DOHH2 (cell line): ENCODE measurements around the gene GMPS.

Experiments
- H3F3A ChIP-seq: fragments of 200-600 bp; sonication (generic), shearing (Covaris generic); 2 replicates; pipeline ENCODE4 v1.6.0; 2016; ENCODE audit warnings: antibody characterized with exemption, mild to moderate bottlenecking; ENCODE audit not compliant: control insufficient read depth, insufficient read depth
- H3K27ac ChIP-seq: fragments of 200-600 bp; sonication (generic); 2 replicates; pipeline ENCODE4 v1.5.1; 2014; ENCODE audit warnings: low read depth, mild to moderate bottlenecking, low read length, moderate library complexity
- H3K27me3 ChIP-seq: fragments of 200-600 bp; sonication (generic); 2 replicates; pipeline ENCODE4 v1.6.1; 2014; ENCODE audit warnings: mild to moderate bottlenecking, low read length, mixed read lengths; ENCODE audit not compliant: control insufficient read depth
- H3K36me3 ChIP-seq: fragments of 200-600 bp; sonication (generic); 2 replicates; pipeline ENCODE4 v1.6.1; 2014; ENCODE audit warnings: mild to moderate bottlenecking, low read length, moderate library complexity, mixed read lengths; ENCODE audit not compliant: control insufficient read depth
- H3K4me1 ChIP-seq: fragments of 200-600 bp; sonication (generic); 2 replicates; pipeline ENCODE4 v1.6.1; 2014; ENCODE audit warnings: mild to moderate bottlenecking, low read length, mixed read lengths; ENCODE audit not compliant: control insufficient read depth
- H3K4me2 ChIP-seq: fragments of 200-600 bp; sonication (generic); 2 replicates; pipeline ENCODE4 v1.6.0; 2014; ENCODE audit warnings: mild to moderate bottlenecking, low read length, moderate library complexity
- H3K4me3 ChIP-seq: fragments of 200-600 bp; sonication (generic); 2 replicates; pipeline ENCODE4 v1.5.1; 2014; ENCODE audit warnings: mild to moderate bottlenecking, low read length, mixed read lengths
- H3K79me2 ChIP-seq: fragments of 200-600 bp; sonication (generic); 2 replicates; pipeline ENCODE4 v1.6.1; 2014; ENCODE audit warnings: mild to moderate bottlenecking, low read length, mixed read lengths; ENCODE audit not compliant: control insufficient read depth
- H3K9me2 ChIP-seq: fragments of 200-600 bp; sonication (generic); replicated peaks from 2 replicates; pipeline ENCODE4 v1.6.1; 2014; ENCODE audit warnings: mild to moderate bottlenecking, low read length, mixed read lengths; ENCODE audit not compliant: control insufficient read depth
- H3K9me3 ChIP-seq: fragments of 200-600 bp; sonication (generic); 2 replicates; pipeline ENCODE4 v1.6.1; 2014; ENCODE audit warnings: antibody characterized with exemption, low read length, mixed read lengths; ENCODE audit not compliant: control insufficient read depth, insufficient read depth
- H4K20me1 ChIP-seq: fragments of 200-600 bp; sonication (generic); 2 replicates; pipeline ENCODE4 v1.6.0; 2014; ENCODE audit warnings: low read depth, mild to moderate bottlenecking, antibody characterized with exemption, low read length, moderate library complexity; ENCODE audit not compliant: control insufficient read depth, insufficient read depth
- CTCF ChIP-seq: fragments of 200-600 bp; sonication (generic); IDR thresholded peaks from one replicate; pipeline ENCODE4 v1.5.1; 2014; ENCODE audit warnings: antibody characterized with exemption, mild to moderate bottlenecking, low read depth, low read length; ENCODE audit not compliant: poor library complexity, severe bottlenecking
- EZH2phosphoT487 ChIP-seq: fragments of 200-600 bp; sonication (generic); IDR thresholded peaks from 2 replicates; pipeline ENCODE4 v1.6.1; 2017; ENCODE audit warnings: borderline replicate concordance, mild to moderate bottlenecking, antibody characterized with exemption, low read length, moderate library complexity, mixed read lengths

GMPS gene

GRCh38 chr3:155972885-155973584 lies 102.6 kb downstream of the GMPS start:
- no peak overlapping the region for H3K4me3 ChIP-seq

DNA sequence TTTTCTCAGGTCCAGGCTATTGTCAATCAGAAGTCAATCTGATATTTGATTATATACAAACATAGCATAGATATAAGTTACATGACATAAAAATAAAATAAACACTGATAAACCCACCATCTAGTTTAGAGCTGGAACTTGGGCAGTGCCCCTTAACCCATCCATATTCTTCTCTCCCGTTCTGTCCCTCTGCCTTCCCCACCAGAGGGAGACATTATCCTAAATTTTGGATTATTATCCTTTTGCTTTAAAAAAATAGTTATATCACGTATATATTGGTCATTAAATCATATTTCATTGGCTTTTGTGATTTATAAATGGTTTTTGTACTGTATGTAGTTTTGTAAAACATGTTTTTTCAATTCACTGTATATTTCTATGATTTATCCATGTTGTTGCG lies 107.9 kb downstream of the GMPS start:
- H3K36me3 ChIP-seq = no peaks in the 10 kb centered on the region
- H3K4me3 ChIP-seq = no peak overlapping the region
- no peak overlapping the region for H3K4me2 ChIP-seq
- H3K27me3 ChIP-seq = no peaks in the 10 kb centered on the region
- H3K79me2 ChIP-seq = no peaks in the 10 kb centered on the region
- H3K4me1 ChIP-seq = no peaks in the 10 kb centered on the region
- no peaks in the 10 kb centered on the region for H3F3A ChIP-seq
- TF ChIP-seq CTCF (peak; percentile 17), EZH2phosphoT487 (no peak)
- H3K9me2 ChIP-seq = no peaks in the 10 kb centered on the region
- H3K9me3 ChIP-seq = no peaks in the 10 kb centered on the region
- no peak overlapping the region for H3K27ac ChIP-seq
- no peaks in the 10 kb centered on the region for H4K20me1 ChIP-seq

More at GRCh38 chr3:155972885-155973584, 102.6 kb downstream of the GMPS start:
- H3K79me2 ChIP-seq = no peaks in the 10 kb centered on the region
- no peaks in the 10 kb centered on the region for H3K9me2 ChIP-seq
- no peaks in the 10 kb centered on the region for H3K4me1 ChIP-seq
- H3K27me3 ChIP-seq = no peaks in the 10 kb centered on the region
- H3K4me2 ChIP-seq = no peak overlapping the region
- no peaks in the 10 kb centered on the region for H3K36me3 ChIP-seq
- H3K27ac ChIP-seq = no peak overlapping the region
- H3F3A ChIP-seq = no peaks in the 10 kb centered on the region
- no peaks in the 10 kb centered on the region for H4K20me1 ChIP-seq
- TF ChIP-seq EZH2phosphoT487 (no peak), CTCF (no peak)
- H3K9me3 ChIP-seq = no peaks in the 10 kb centered on the region

GRCh38 chr3:155979746-155980145 lies 109.3 kb downstream of the GMPS start:
- H3K4me3 ChIP-seq = no peak overlapping the region
- no peaks in the 10 kb centered on the region for H4K20me1 ChIP-seq
- H3K4me1 ChIP-seq = no peaks in the 10 kb centered on the region
- no peaks in the 10 kb centered on the region for H3K79me2 ChIP-seq
- H3K9me2 ChIP-seq = no peaks in the 10 kb centered on the region
- H3F3A ChIP-seq = no peaks in the 10 kb centered on the region
- H3K27me3 ChIP-seq = no peaks in the 10 kb centered on the region
- H3K36me3 ChIP-seq = no peaks in the 10 kb centered on the region
- no peaks in the 10 kb centered on the region for H3K9me3 ChIP-seq
- no peak for TF ChIP-seq EZH2phosphoT487
- no peak for TF ChIP-seq CTCF
- H3K4me2 ChIP-seq = no peak overlapping the region
- no peak overlapping the region for H3K27ac ChIP-seq
